ENCODE data around the gene SPEM3.

The SPEM3 gene

DNA sequence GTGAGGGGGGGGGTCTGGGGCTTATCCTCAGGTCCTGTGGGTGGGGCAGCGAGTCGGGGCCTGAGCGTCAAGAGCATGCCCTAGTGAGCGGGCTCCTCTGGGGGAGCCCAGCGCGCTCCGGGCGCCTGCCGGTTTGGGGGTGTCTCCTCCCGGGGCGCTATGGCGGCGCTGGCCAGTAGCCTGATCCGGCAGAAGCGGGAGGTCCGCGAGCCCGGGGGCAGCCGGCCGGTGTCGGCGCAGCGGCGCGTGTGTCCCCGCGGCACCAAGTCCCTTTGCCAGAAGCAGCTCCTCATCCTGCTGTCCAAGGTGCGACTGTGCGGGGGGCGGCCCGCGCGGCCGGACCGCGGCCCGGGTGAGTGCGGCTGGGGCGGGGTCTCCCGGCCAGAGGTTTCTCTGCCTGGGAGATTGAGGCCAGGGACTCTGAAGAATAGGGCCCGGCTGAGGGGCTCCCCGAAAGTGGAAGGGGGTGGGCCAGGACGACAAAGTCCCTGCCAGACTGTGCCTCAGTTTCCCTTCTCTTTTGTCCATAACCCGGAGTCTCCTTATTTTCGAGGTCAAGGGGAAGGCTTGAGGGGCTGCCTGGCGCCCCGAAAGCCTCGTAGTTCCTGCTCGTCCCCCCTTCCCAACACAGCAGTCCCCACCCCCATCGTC, 10.9 kb downstream of the SPEM3 start, which contains the start of gene FGF11:
Gene FGF11, plus strand, starts transcription at position 51 of the 651 bp plus-strand sequence. Its CDS starts 109 bp downstream, at position 160.
- ATAC-seq, result no peak; the same call in 2 of the 3 replicates
- TF ChIP-seq ARNTL (CRISPR knock-in tag; IDR thresholded peaks at IDR 0.05; ENCODE audit: borderline replicate concordance, low read depth) (no peak), POU6F1 (CRISPR knock-in tag; IDR thresholded peaks at IDR 0.05; ENCODE audit: borderline replicate concordance, low read depth) (no peak), ESRRG (CRISPR knock-in tag; IDR thresholded peaks at IDR 0.05) (no peak), TOX (CRISPR knock-in tag; IDR thresholded peaks at IDR 0.05; ENCODE audit: borderline replicate concordance) (no peak), ZNF8 (CRISPR knock-in tag; IDR thresholded peaks at IDR 0.05) (no peak), OSR1 (CRISPR knock-in tag; IDR thresholded peaks at IDR 0.05) (no peak), RARB (CRISPR knock-in tag; IDR thresholded peaks at IDR 0.05) (no peak), ISL1 (CRISPR knock-in tag; IDR thresholded peaks at IDR 0.05) (no peak), ZC3H10 (CRISPR knock-in tag; IDR thresholded peaks at IDR 0.05) (no peak), PPARA (CRISPR knock-in tag; IDR thresholded peaks at IDR 0.05; ENCODE audit: borderline replicate concordance) (no peak), BACH2 (CRISPR knock-in tag; IDR thresholded peaks at IDR 0.05; ENCODE audit: borderline replicate concordance) (no peak), TCF4 (CRISPR knock-in tag; IDR thresholded peaks at IDR 0.05; ENCODE audit: borderline replicate concordance) (no peak), ZNF70 (CRISPR knock-in tag; IDR thresholded peaks at IDR 0.05) (no peak), ZNF565 (CRISPR knock-in tag; conservative IDR thresholded peaks at IDR 0.05; ENCODE audit: low read depth) (no peak), ZFP3 (CRISPR knock-in tag; IDR thresholded peaks at IDR 0.05) (no peak), ZFP30 (CRISPR knock-in tag; IDR thresholded peaks at IDR 0.05) (no peak)
- TF ChIP-seq, protein P1, sequence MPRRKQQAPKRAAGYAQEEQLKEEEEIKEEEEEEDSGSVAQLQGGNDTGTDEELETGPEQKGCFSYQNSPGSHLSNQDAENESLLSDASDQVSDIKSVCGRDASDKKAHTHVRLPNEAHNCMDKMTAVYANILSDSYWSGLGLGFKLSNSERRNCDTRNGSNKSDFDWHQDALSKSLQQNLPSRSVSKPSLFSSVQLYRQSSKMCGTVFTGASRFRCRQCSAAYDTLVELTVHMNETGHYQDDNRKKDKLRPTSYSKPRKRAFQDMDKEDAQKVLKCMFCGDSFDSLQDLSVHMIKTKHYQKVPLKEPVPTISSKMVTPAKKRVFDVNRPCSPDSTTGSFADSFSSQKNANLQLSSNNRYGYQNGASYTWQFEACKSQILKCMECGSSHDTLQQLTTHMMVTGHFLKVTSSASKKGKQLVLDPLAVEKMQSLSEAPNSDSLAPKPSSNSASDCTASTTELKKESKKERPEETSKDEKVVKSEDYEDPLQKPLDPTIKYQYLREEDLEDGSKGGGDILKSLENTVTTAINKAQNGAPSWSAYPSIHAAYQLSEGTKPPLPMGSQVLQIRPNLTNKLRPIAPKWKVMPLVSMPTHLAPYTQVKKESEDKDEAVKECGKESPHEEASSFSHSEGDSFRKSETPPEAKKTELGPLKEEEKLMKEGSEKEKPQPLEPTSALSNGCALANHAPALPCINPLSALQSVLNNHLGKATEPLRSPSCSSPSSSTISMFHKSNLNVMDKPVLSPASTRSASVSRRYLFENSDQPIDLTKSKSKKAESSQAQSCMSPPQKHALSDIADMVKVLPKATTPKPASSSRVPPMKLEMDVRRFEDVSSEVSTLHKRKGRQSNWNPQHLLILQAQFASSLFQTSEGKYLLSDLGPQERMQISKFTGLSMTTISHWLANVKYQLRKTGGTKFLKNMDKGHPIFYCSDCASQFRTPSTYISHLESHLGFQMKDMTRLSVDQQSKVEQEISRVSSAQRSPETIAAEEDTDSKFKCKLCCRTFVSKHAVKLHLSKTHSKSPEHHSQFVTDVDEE (CRISPR knock-in tag; IDR thresholded peaks at IDR 0.05), result no peak
- TF ChIP-seq, protein P2, sequence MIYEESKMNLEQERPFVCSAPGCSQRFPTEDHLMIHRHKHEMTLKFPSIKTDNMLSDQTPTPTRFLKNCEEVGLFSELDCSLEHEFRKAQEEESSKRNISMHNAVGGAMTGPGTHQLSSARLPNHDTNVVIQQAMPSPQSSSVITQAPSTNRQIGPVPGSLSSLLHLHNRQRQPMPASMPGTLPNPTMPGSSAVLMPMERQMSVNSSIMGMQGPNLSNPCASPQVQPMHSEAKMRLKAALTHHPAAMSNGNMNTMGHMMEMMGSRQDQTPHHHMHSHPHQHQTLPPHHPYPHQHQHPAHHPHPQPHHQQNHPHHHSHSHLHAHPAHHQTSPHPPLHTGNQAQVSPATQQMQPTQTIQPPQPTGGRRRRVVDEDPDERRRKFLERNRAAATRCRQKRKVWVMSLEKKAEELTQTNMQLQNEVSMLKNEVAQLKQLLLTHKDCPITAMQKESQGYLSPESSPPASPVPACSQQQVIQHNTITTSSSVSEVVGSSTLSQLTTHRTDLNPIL (CRISPR knock-in tag; IDR thresholded peaks at IDR 0.05; ENCODE audit: low read depth), result no peak
- TF ChIP-seq, protein P3, sequence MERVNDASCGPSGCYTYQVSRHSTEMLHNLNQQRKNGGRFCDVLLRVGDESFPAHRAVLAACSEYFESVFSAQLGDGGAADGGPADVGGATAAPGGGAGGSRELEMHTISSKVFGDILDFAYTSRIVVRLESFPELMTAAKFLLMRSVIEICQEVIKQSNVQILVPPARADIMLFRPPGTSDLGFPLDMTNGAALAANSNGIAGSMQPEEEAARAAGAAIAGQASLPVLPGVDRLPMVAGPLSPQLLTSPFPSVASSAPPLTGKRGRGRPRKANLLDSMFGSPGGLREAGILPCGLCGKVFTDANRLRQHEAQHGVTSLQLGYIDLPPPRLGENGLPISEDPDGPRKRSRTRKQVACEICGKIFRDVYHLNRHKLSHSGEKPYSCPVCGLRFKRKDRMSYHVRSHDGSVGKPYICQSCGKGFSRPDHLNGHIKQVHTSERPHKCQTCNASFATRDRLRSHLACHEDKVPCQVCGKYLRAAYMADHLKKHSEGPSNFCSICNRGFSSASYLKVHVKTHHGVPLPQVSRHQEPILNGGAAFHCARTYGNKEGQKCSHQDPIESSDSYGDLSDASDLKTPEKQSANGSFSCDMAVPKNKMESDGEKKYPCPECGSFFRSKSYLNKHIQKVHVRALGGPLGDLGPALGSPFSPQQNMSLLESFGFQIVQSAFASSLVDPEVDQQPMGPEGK (CRISPR knock-in tag; IDR thresholded peaks at IDR 0.05; ENCODE audit: borderline replicate concordance), result no peak

GRCh38 chr17:7440113-7440833, 11.6 kb downstream of the SPEM3 start:
- peak; percentile 40 for ATAC-seq
- TF ChIP-seq RARB (CRISPR knock-in tag; IDR thresholded peaks at IDR 0.05), result no peak
- TF ChIP-seq, protein P3 (CRISPR knock-in tag; IDR thresholded peaks at IDR 0.05; ENCODE audit: borderline replicate concordance), result no peak
- no peak for TF ChIP-seq GLIS3 (CRISPR knock-in tag; IDR thresholded peaks at IDR 0.05)
- no peak for TF ChIP-seq ISL1 (CRISPR knock-in tag; IDR thresholded peaks at IDR 0.05)
- TF ChIP-seq ZC3H10 (CRISPR knock-in tag; IDR thresholded peaks at IDR 0.05), result no peak
